ENCODE measurements around the gene ADAM15. TPM values are rescaled to one million over a fixed set of nuclear protein-coding genes. Genes with fewer than 3 reads are reported as not detected.

ADAM15 gene
- total RNA-seq, 2 experiments from 2014 or later, result 31.6 to 32.5 TPM

DNA sequence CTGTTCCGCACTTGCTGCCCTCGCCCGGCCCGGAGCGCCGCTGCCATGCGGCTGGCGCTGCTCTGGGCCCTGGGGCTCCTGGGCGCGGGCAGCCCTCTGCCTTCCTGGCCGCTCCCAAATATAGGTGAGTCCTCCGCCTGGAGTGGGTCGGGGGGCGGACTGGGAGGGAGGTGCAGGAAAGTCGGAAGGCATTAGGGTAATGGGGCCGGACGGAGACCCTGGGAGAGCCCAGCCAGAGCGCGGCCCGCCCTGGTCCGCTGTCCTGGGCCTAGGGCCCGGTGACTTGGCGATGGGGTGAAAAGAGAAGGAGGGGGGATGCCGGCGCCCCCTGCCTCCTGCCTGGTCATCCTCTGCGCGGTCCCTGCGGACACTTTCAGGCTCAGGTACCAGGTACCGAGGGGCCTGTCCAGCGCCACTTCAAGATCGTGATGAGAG is 243 bp downstream of the ADAM15 start:
- H3K9me3 Mint-ChIP-seq, result no peaks in the 10 kb centered on the region
- H3K27ac Mint-ChIP-seq, result no peak overlapping the region
- no peak for DNase-seq
- H3K27me3 Mint-ChIP-seq, result no peaks in the 10 kb centered on the region
- no peaks in the 10 kb centered on the region for H3K36me3 Mint-ChIP-seq
- peaks cover 21% of the 10 kb centered on the region for H3K4me1 Mint-ChIP-seq
- H3K4me3 Mint-ChIP-seq, result peak overlapping the region; percentile 82

GRCh38 chr1:155051777-155052398 is 772 bp downstream of the ADAM15 start:
- H3K27ac Mint-ChIP-seq, result peak overlapping the region; percentile 2
- no peaks in the 10 kb centered on the region for H3K9me3 Mint-ChIP-seq
- peak overlapping the region; percentile 82 for H3K4me3 Mint-ChIP-seq
- H3K27me3 Mint-ChIP-seq, result no peaks in the 10 kb centered on the region
- no peaks in the 10 kb centered on the region for H3K36me3 Mint-ChIP-seq
- H3K4me1 Mint-ChIP-seq, result peaks cover 21% of the 10 kb centered on the region
- peak; percentile 49 for DNase-seq

GRCh38 chr1:155052439-155053395 is 1.6 kb downstream of the ADAM15 start:
- Mint-ChIP-seq H3K9me3 (no peaks in the 10 kb centered on the region), H3K4me3 (peak overlapping the region; percentile 82), H3K27ac (no peak overlapping the region), H3K27me3 (no peaks in the 10 kb centered on the region), H3K36me3 (no peaks in the 10 kb centered on the region), H3K4me1 (peaks cover 21% of the 10 kb centered on the region)
- peak; percentile 36 for DNase-seq

DNA sequence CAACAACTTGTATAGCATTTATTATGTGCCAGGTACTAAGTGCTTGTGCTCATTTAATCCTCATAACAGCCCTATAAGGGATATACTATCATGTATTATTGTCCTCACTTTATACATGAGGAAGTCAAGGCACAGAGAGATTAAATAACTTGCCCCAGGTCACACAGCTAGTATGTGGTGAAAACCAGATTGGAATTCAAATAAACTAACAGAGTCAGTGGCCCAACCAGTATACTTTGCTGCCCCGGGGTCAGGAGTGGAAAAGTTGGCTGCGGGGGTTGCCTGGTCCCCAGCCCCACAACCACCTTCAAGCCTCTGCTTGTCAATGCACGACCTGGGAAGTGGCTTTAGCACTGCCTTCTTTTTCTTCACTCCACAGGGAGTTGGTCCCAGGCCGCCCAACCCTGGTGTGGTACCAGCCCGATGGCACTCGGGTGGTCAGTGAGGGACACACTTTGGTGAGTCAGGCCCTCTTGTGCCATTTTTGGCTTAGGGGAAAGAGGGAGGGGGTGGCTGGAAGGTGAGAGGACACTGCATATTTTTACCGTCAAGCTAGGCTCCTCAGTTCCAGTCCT is 2.5 kb downstream of the ADAM15 start:
- Mint-ChIP-seq H3K4me1 (peaks cover 21% of the 10 kb centered on the region), H3K4me3 (peak overlapping the region; percentile 55)

DNA sequence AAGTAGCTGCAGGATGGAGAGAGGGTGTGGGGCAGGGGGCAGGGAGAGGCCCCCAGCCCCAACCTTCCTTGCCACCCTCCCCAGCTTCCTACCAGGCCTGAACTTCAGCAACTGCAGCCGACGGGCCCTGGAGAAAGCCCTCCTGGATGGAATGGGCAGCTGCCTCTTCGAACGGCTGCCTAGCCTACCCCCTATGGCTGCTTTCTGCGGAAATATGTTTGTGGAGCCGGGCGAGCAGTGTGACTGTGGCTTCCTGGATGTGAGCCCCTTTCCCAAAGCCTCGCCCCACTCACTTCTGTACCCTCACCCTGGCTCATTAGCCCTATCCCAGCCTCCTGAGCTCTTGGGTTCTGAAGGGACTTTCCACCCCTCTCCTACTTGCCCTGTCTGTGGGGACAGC is 6.0 kb downstream of the ADAM15 start:
- no peaks in the 10 kb centered on the region for H3K9me3 Mint-ChIP-seq

More for the DNA sequence above, 2.5 kb downstream of the ADAM15 start:
- Mint-ChIP-seq H3K27me3 (no peaks in the 10 kb centered on the region), H3K36me3 (no peaks in the 10 kb centered on the region), H3K27ac (no peak overlapping the region), H3K9me3 (no peaks in the 10 kb centered on the region)
- no peak for DNase-seq

GRCh38 chr1:155057788-155058211 is 6.7 kb downstream of the ADAM15 start:
- H3K4me1 Mint-ChIP-seq, result peaks cover 15% of the 10 kb centered on the region
- no peak overlapping the region for H3K4me3 Mint-ChIP-seq
- DNase-seq, result no peak
- H3K9me3 Mint-ChIP-seq, result no peaks in the 10 kb centered on the region
- no peak overlapping the region for H3K27ac Mint-ChIP-seq
- no peaks in the 10 kb centered on the region for H3K27me3 Mint-ChIP-seq
- H3K36me3 Mint-ChIP-seq, result peaks cover 5% of the 10 kb centered on the region

More for the DNA sequence above, 6.0 kb downstream of the ADAM15 start:
- Mint-ChIP-seq H3K27me3 (no peaks in the 10 kb centered on the region), H3K4me1 (peaks cover 17% of the 10 kb centered on the region), H3K4me3 (no peak overlapping the region), H3K36me3 (peaks cover 3% of the 10 kb centered on the region), H3K27ac (no peak overlapping the region)
- no peak for DNase-seq

GRCh38 chr1:155060736-155061135 is 9.6 kb downstream of the ADAM15 start:
- peaks cover 23% of the 10 kb centered on the region for H3K4me1 Mint-ChIP-seq
- no peaks in the 10 kb centered on the region for H3K27me3 Mint-ChIP-seq
- peaks cover 5% of the 10 kb centered on the region for H3K36me3 Mint-ChIP-seq
- no peak for DNase-seq
- no peak overlapping the region for H3K4me3 Mint-ChIP-seq
- H3K9me3 Mint-ChIP-seq, result no peaks in the 10 kb centered on the region
- H3K27ac Mint-ChIP-seq, result no peak overlapping the region

GRCh38 chr1:155061381-155062150 is 10.4 kb downstream of the ADAM15 start:
- H3K27ac Mint-ChIP-seq, result no peak overlapping the region
- no peaks in the 10 kb centered on the region for H3K9me3 Mint-ChIP-seq
- H3K27me3 Mint-ChIP-seq, result no peaks in the 10 kb centered on the region
- peaks cover 23% of the 10 kb centered on the region for H3K4me1 Mint-ChIP-seq
- peak; percentile 92 for DNase-seq
- no peak overlapping the region for H3K4me3 Mint-ChIP-seq
- peaks cover 5% of the 10 kb centered on the region for H3K36me3 Mint-ChIP-seq

DNA sequence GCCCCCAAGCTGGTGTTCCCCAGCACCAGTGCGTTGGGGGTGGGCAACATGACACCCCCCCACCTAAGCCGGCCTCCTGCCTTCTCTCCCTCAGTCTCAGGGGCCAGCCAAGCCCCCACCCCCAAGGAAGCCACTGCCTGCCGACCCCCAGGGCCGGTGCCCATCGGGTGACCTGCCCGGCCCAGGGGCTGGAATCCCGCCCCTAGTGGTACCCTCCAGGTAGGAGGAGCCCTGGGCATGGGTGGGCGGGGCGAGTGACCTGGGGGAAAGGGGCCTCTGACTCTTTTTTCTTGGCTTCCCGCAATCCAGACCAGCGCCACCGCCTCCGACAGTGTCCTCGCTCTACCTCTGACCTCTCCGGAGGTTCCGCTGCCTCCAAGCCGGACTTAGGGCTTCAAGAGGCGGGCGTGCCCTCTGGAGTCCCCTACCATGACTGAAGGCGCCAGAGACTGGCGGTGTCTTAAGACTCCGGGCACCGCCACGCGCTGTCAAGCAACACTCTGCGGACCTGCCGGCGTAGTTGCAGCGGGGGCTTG is 11.1 kb downstream of the ADAM15 start:
- peaks cover 23% of the 10 kb centered on the region for H3K4me1 Mint-ChIP-seq
- DNase-seq, result no peak
- no peak overlapping the region for H3K27ac Mint-ChIP-seq
- no peaks in the 10 kb centered on the region for H3K27me3 Mint-ChIP-seq
- H3K36me3 Mint-ChIP-seq, result peaks cover 5% of the 10 kb centered on the region
- no peak overlapping the region for H3K4me3 Mint-ChIP-seq
- H3K9me3 Mint-ChIP-seq, result no peaks in the 10 kb centered on the region

DNA sequence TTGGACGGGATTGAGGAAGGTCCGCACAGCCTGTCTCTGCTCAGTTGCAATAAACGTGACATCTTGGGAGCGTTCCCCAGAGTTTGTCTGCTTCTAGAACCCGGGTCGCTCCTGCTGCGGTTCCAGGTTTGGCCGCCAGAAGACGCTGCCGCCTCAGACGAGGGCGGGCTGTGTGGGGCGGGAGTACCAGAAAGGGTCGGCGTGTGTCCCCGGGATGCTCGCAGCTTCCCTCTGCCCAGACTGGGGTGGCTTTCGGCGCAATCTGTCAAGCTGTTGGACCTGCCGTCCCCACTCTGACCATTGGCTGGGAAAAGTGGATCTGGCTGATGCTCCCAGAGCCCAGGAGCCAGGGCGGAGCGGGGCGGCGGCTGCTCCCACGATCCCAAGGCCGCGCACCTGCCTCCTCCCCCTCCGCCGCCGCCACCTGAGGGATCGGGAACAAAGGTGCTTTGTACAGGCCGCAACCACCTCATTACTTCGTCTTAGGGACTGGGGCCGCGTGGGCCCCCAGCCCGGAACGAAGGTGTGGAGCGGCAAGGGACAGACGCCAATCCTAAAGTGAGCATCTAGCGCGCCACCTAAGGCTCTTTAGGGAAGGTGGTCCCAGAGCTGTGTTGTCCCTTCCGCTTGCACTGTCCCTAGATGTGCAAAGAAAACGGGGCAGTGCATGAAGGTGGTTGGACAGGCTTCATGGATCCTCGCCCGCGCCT is 11.7 kb downstream of the ADAM15 start:
- Mint-ChIP-seq H3K27me3 (no peaks in the 10 kb centered on the region), H3K4me1 (peaks cover 23% of the 10 kb centered on the region), H3K27ac (no peak overlapping the region), H3K9me3 (no peaks in the 10 kb centered on the region), H3K4me3 (peak overlapping the region; percentile 84), H3K36me3 (peaks cover 5% of the 10 kb centered on the region)
- peak; percentile 83 for DNase-seq

DNA sequence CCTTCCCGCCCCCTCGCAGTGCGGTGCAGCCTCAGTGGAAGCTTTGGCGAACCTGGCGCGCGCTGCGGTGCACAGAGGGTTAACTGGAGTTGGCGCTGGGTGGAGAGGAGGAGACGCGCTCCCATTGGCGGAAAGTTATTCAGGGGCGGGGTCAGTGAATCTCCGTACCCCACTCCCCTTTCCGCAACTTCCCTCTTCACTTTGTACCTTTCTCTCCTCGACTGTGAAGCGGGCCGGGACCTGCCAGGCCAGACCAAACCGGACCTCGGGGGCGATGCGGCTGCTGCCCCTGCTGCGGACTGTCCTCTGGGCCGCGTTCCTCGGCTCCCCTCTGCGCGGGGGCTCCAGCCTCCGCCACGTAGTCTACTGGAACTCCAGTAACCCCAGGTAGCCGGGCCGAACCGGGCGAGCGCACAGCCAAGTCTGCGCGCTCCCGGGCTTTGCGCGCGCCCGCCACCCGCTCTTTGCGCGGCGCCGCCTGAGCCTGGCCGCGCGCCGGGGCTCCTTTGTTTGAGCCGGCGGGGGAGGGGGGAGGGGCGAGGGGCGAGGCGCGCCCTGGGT is 12.5 kb downstream of the ADAM15 start, which contains the start of gene EFNA4:
Gene EFNA4 (plus strand): TSS at position 191 of the 561 bp plus-strand sequence. CDS start 84 bp downstream, at position 275.
- Mint-ChIP-seq H3K27ac (peak within 1 kb of the TSS; percentile 71), H3K9me3 (no peaks in the 10 kb centered on the region), H3K4me3 (peak within 1 kb of the TSS; percentile 84), H3K4me1 (peaks cover 23% of the 10 kb centered on the region), H3K36me3 (peaks cover 5% of the 10 kb centered on the region), H3K27me3 (no peaks in the 10 kb centered on the region)
- DNase-seq, result peak; percentile 83

DNA sequence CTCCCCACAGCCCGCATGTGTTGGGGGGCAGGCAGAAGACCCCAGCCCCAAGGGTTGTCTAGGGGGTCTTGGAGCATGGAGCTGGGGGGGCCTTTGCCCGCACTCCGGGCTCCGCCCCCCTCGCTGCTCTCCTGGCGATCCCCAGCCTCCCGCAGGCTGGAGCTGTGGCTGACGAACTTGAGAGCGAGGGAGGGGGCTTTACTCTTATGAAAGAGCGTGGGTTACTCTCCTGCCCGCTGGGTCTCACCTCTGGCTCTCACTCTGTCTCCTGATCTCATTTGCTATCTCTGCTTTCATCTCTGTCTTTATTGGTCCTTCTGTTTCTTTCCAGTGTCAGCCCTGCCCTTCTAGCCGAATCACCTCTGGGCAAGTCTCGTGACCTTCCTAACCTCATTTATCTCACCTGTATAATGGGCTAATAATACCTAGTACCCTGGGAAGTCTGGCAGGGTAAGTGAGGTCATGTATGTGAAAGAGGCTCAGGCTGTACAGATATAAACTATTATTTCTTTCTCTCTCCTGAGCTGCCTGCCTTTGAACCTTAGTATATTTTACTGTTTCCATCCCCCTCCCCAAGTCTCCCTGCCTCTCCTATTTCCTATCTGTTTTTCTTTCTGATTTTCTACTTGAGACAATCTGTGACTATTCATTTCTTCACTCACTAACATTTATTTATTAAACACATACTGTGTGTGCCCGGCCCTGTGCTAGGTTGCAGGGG is 13.2 kb downstream of the ADAM15 start:
- Mint-ChIP-seq H3K9me3 (no peaks in the 10 kb centered on the region), H3K27ac (no peak overlapping the region), H3K4me1 (peaks cover 23% of the 10 kb centered on the region), H3K27me3 (no peaks in the 10 kb centered on the region), H3K36me3 (peaks cover 5% of the 10 kb centered on the region), H3K4me3 (peak overlapping the region; percentile 74)
- DNase-seq, result peak; percentile 52

DNA sequence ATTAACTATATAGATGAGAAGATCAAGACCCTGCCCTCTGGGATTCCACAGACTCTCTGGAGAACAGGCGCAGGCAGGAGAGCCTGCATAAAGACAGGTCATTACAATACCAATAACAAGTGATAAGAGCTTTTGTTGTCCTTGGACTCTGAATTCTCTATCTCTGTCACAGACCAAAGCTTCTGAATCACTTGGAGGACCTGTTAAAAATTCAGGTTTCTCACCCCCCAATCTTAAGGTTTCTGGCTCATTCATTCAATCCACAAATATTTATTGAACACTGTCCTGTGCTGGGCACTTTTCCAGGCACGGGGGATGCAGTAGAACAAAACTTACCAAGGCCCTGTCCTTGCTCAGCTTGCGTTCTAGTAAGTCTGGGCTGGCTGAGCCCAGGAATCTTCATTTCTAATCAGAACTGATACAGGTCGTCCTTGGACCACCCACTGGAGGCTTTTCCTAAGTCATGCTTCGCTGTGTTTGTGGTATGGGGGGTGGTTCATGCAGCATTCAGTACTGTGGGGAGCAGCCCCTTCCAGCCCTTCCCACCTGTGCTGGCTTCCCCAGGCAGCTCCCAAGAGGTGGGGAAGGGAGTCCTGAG is 13.8 kb downstream of the ADAM15 start:
- H3K36me3 Mint-ChIP-seq, result peaks cover 5% of the 10 kb centered on the region
- no peak for DNase-seq
- peak overlapping the region; percentile 74 for H3K4me3 Mint-ChIP-seq
- H3K27ac Mint-ChIP-seq, result no peak overlapping the region
- no peaks in the 10 kb centered on the region for H3K27me3 Mint-ChIP-seq
- H3K4me1 Mint-ChIP-seq, result peaks cover 23% of the 10 kb centered on the region
- H3K9me3 Mint-ChIP-seq, result no peaks in the 10 kb centered on the region
